G401.6 (cell line): ENCODE results near the gene APMAP.

Source experiments
- FAIRE-seq: peaks from 2 replicates; lab custom pipeline; 2012; peaks lifted over from hg19 to GRCh38; lab: Jason Lieb, UNC

APMAP gene

GRCh38 chr20:24987244-24987643 is 5.3 kb downstream of the APMAP start:
- no peak for FAIRE-seq

GRCh38 chr20:24986436-24987015 is 6.0 kb downstream of the APMAP start:
- no peak for FAIRE-seq

GRCh38 chr20:24985802-24986201 is 6.7 kb downstream of the APMAP start:
- no peak for FAIRE-seq

DNA sequence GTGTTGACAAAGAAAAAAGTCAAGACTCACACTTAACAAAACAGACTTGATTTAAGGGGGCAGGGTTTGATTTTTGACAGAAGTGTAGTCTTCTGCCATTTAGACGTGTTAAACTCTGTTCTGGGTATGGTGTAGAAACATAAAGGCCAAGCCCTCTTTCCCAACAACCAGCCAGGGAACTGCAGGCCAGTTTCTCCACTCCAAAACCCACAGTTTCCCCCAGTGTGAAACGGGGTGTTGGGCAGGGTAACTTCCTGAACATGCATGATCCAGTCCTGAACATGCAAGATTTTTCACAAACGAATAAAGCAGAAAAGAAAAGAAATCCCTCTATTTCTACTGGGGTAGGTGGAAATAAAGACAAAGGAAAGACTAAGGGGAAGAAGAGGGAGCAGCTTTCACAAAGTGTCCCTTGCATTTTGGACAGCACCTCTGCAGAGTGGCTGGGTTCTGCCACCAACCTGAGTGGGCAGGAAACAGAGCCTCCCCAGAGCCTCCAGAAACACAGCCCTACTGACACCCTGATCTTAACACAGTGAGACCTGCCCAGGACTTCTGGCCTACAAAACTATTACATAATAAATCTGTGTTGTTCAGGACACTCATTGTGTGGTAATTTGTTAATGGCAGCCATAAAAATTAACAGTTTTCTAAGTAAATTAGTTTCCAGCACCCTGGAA is 7.5 kb downstream of the APMAP start:
- FAIRE-seq, result no peak

DNA sequence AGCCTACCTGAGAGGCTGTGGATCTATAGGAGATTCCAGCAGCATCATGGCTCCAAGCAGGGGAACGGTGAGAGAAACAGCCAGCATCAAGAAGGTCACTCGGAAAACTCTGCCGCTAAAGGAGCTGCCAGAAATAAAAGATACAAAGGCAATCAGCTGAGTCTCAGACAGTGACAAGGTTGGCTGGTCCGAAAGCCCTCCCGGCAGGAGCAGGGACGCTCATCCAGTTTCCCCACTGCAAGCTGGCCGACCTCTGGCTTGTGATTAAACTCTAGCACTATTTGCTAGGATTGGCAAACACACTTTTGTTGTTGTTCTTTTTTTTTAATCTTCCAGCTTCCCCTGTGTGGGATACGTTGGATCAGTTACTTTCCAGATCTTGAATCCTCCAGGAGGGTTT is 8.7 kb downstream of the APMAP start:
- no peak for FAIRE-seq

- FAIRE-seq, result no peak
Observed at GRCh38 chr20:24981790-24982189, 10.8 kb downstream of the APMAP start.

DNA sequence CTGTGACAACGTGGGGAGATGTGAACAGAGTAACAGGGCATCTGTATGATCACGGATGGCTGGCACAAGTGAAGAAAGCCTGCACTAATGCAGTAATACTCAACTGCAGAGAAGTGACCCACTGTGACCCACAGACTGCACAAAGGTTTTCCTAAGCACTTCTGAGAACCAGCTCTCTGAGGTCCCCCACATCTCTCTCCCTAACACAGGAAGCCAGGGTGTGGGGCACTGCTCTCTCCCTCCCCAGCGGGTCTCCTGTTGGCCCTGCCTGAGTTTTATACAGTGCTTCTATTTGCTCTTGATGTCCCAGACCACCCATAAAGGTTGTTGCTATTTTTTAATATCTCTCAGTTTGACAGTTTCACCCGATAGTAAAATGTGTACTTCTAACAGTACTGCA is 11.3 kb downstream of the APMAP start:
- FAIRE-seq, result no peak

- FAIRE-seq, result no peak
Observed at GRCh38 chr20:24980291-24981053, 12.1 kb downstream of the APMAP start.

DNA sequence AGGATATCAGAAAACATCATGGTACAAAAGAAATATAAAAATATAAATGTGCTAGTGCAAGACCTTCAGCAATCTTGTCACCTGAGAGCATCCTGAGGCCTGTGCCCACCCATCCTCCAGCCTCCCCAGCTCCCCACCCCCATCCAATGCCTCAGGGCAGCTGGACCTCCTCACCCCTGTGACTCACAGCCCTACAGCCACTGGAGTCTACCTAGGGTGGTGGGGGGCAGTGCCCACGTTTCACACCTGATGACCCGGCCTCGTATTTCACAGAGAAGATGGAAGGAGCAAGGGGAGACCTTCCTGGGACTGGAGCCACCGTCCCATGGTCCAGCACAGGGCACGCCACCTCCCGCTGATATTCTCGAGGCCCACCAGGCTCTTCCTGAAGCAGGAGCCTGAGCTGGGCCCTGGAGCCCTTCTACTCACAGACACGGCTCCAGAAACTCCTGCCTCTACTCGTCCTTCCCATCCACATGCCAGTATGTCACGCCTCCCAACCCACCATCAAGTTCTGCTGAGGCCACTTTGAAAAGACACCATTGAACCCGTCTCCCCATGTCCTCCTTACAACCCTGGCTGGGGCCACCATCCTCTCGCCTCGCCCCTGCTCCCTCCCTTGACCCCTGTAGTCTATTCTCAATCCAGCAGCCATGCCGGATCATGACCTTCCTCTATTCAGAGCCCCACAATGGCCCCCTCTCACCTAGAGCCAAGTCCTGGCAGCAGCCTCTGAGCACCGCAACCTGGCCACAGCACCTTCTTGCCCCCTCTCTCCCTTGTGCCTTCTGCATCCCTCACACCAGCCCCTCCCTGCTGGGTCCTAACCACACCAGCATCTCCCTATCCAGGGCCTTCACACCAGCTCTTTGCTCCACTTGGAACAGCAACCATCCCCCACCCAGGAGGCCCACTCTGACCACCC is 13.3 kb downstream of the APMAP start:
- FAIRE-seq, result no peak

- no peak for FAIRE-seq
Observed at GRCh38 chr20:24978513-24978912, 14.0 kb downstream of the APMAP start.

GRCh38 chr20:24977797-24978196 is 14.8 kb downstream of the APMAP start:
- no peak for FAIRE-seq

GRCh38 chr20:24977336-24977735 is 15.2 kb downstream of the APMAP start:
- FAIRE-seq, result no peak

DNA sequence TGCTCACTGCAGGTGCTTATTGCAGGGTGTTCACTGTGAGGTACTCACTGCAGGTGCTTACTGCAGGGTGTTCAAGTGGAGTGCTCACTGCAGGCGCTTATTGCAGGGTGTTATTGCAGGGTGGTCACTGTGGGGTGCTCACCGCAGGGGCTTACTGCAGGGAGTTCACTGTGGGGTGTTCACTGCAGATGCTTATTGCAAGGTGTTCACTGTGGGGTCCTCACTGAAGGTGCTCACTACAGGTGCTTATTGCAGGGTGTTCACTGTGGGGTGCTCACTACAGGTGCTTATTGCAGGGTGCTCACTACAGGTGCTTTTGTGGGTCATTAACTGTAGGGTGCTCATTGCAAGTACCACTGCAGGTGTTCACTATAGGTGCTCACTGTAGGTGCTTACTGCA is 20.2 kb downstream of the APMAP start:
- no peak for FAIRE-seq

- no peak for FAIRE-seq
Observed at GRCh38 chr20:24971376-24972101, 21.0 kb downstream of the APMAP start.

- FAIRE-seq, result no peak
Observed at GRCh38 chr20:24970754-24971153, 21.8 kb downstream of the APMAP start.

DNA sequence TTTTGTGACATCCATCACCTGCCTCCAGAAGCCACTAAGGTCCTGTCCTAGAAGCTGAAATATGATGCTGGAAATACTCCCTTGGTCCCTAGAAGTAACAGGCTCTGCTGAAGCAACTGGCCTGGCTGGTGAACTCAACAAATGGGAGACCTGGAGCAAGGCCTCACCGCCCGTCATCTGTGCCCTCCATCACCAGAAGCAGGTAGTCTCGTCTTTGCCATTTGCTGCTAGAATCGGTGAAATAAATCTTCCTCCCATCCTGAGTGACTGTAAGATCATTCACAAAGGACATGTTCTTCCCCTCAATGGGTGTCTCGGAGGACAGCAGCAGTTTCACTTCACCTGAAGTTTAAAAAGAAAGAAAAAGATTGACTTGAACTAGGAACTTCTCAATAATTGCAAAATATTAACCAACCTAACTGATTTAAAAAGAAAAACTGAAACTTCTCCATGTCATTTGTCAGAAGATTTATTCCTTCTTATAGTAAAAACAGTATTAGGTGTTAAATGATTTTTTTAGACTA is 22.5 kb downstream of the APMAP start:
- no peak for FAIRE-seq

DNA sequence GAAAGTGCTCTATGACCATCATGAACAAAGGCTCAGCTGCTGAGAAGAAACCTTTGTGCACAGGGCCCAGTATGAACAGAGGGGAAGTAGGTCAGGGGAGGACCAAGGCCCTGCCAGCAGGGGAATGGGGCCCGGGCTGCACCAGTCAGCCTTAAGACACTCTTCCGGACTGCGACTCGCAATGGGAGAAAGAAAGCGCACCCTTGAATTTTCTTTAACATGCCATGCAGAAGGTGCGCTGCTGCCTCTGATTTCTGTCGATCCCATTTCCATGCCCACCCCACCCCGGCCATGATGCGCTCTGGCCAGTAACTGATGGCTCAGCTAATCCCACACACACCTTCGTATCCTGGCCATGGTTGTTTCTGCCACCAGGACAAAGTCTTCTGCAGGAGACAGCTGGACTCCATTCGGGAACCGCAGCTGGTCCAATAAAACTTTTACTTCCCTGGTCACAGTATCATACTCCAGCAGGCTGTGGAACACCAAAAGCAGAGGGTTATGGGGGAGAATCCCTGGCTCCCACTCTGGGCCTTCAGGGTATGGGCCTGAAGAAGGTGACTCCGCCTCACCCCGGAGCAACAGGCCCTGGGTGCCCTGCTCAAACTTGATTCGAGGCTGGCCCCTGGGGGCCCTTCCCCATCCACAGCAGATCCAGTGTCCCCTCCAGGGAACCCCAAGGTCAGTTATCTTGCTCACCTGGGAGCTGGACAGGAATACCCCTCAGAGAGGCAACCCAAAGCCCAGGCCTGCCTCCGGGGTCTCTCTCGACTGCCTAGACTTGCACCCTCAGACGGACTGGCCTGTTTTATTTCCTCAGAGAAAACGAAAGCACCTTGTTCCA is 23.1 kb downstream of the APMAP start:
- FAIRE-seq, result no peak

- no peak for FAIRE-seq
Observed at GRCh38 chr20:24968278-24968800, 24.2 kb downstream of the APMAP start.

- no peak for FAIRE-seq
Observed at GRCh38 chr20:24966317-24967012, 26.1 kb downstream of the APMAP start.
